Measurements from ENCODE around the gene THRA.

The THRA gene

GRCh38 chr17:40122999-40123810, 60.4 kb downstream of the THRA start:
- H3K36me3 ChIP-seq = peaks cover 58% of the 10 kb centered on the region
- peak overlapping the region; percentile 95 for H3K4me3 ChIP-seq (ENCODE audit: low read depth, low read length)
- DNase-seq = peak; percentile 85
- H3K9me3 ChIP-seq (ENCODE audit: severe bottlenecking) = no peaks in the 10 kb centered on the region
- H3K27ac ChIP-seq = peak overlapping the region; percentile 99
- no peaks in the 10 kb centered on the region for H3K27me3 ChIP-seq (ENCODE audit: insufficient read depth, low read depth, severe bottlenecking)
- no peak for TF ChIP-seq CTCF (IDR thresholded peaks at IDR 0.05; ENCODE audit: low read depth, low read length)

GRCh38 chr17:40123811-40124114, 61.0 kb downstream of the THRA start:
- Histone ChIP-seq H3K27me3 (ENCODE audit: insufficient read depth, low read depth, severe bottlenecking) (no peaks in the 10 kb centered on the region), H3K9me3 (ENCODE audit: severe bottlenecking) (no peaks in the 10 kb centered on the region), H3K27ac (peak overlapping the region; percentile 99), H3K36me3 (peaks cover 62% of the 10 kb centered on the region), H3K4me3 (ENCODE audit: low read depth, low read length) (peak overlapping the region; percentile 95)
- no peak for TF ChIP-seq CTCF (IDR thresholded peaks at IDR 0.05; ENCODE audit: low read depth, low read length)
- no peak for DNase-seq

DNA sequence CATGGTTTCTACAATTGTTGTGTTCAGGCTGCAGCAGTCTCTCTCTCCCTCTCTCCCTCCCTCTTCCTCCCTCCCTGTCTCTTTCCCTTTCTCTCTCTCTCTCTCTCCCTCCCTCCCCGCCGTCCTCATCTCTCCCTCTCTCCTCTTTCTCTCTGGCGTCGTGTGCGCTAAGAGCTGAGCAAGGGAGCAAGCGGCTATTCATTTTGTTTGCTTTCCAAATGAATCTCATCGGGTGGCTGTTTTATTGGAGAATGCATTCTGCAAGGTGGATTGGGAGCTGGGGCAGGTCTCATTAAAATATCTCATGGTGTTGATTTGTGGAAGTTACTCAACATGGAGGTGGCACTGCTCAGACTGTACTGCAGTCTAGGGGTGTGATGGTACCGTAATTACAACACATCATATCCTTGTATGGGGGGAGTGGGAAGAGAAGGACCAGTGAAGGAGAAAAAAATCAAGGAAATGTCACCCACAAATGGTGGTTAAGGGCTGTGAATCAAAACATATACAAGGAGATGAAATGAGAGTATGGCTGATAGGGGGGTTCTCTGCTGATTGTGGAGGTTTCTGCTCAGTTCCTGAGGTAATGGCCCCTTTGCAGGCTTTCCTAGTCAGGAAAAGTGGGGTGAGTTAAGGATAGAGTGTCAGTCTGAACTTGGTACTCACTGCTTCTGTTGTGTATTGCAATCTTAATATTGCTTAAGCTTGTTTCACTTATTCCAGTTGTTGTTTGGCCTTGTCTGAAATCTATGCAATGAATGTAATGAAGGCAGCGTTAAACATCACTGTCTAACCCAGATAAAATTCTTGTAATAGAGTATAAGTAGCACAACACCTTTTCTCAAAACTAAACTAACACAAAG, 61.7 kb downstream of the THRA start:
- no peaks in the 10 kb centered on the region for H3K27me3 ChIP-seq (ENCODE audit: insufficient read depth, low read depth, severe bottlenecking)
- H3K4me3 ChIP-seq (ENCODE audit: low read depth, low read length) = peak overlapping the region; percentile 95
- no peak for TF ChIP-seq CTCF (IDR thresholded peaks at IDR 0.05; ENCODE audit: low read depth, low read length)
- no peaks in the 10 kb centered on the region for H3K9me3 ChIP-seq (ENCODE audit: severe bottlenecking)
- peaks cover 70% of the 10 kb centered on the region for H3K36me3 ChIP-seq
- H3K27ac ChIP-seq = no peak overlapping the region
- no peak for DNase-seq

- Histone ChIP-seq H3K36me3 (peaks cover 96% of the 10 kb centered on the region), H3K9me3 (ENCODE audit: severe bottlenecking) (no peaks in the 10 kb centered on the region), H3K4me3 (ENCODE audit: low read depth, low read length) (no peak overlapping the region), H3K27me3 (ENCODE audit: insufficient read depth, low read depth, severe bottlenecking) (no peaks in the 10 kb centered on the region), H3K27ac (no peak overlapping the region)
- DNase-seq = no peak
- no peak for TF ChIP-seq CTCF (IDR thresholded peaks at IDR 0.05; ENCODE audit: low read depth, low read length)
These were observed 66.7 kb downstream of the THRA start for GRCh38 chr17:40129498-40129897.

GRCh38 chr17:40130352-40131042, 67.7 kb downstream of the THRA start:
- Histone ChIP-seq H3K27me3 (ENCODE audit: insufficient read depth, low read depth, severe bottlenecking) (no peaks in the 10 kb centered on the region), H3K4me3 (ENCODE audit: low read depth, low read length) (no peak overlapping the region), H3K36me3 (peaks cover 98% of the 10 kb centered on the region), H3K9me3 (ENCODE audit: severe bottlenecking) (no peaks in the 10 kb centered on the region), H3K27ac (no peak overlapping the region)
- TF ChIP-seq CTCF (IDR thresholded peaks at IDR 0.05; ENCODE audit: low read depth, low read length) = no peak
- DNase-seq = no peak

Measured in WERI-Rb-1 (cell line).